ENCODE measurements around the gene SMAD5.

SMAD5 gene

DNA sequence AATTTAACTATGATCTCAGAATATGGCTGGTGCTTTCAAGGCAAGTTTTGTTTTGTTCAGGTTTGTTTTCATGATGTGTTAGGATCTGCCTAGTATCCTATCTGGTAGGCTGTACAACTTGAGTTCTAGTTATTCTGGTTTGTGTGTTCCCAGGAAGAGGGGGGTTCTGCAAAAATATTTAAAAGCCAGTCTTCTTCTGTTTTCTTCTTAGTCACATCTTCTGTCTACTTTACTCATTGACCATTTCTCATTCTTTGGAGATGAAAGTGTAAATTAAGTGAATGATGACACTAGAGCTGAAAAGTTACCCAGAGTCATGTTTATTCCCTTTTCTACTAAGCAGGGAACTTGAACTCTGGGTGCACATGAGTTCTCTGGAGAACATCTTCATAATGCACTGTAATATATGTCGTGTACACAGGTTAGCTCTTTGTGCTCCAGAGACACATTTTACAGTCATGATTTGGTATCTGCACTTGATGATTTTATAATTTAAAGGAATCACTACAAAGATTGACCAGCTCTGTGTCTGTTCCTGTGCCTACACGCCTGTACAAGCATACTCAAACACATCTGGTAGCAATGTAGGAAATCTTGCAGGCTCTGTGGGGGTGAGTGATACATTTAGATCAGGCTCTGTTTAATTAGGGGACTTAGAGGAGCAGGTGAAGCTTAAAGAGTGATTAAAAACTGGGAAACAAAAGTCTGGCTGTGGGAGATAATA, 5.0 kb downstream of the SMAD5 start:
- Histone ChIP-seq H2AFZ (ENCODE audit: low read length) (no peak overlapping the region), H4K20me1 (ENCODE audit: insufficient read depth, low read length) (no peaks in the 10 kb centered on the region), H3K4me1 (ENCODE audit: insufficient read depth, low read length, severe bottlenecking) (peaks cover 22% of the 10 kb centered on the region), H3K9me2 (ENCODE audit: low read depth, low read length) (no peaks in the 10 kb centered on the region), H3K9me3 (ENCODE audit: low read length) (no peaks in the 10 kb centered on the region), H3K79me2 (ENCODE audit: insufficient read depth, low read length) (peaks cover 95% of the 10 kb centered on the region), H3K27ac (ENCODE audit: low read depth, low read length, poor library complexity, severe bottlenecking) (no peak overlapping the region), H3K36me3 (ENCODE audit: insufficient read depth, low read length) (peaks cover 15% of the 10 kb centered on the region), H3K4me3 (ENCODE audit: low read depth, low read length, poor library complexity, severe bottlenecking) (no peak overlapping the region), H3K27me3 (ENCODE audit: insufficient read depth, low read length) (no peaks in the 10 kb centered on the region), H3F3A (ENCODE audit: insufficient read depth, low read length) (no peaks in the 10 kb centered on the region), H3K9ac (ENCODE audit: low read length) (no peak overlapping the region), H3K4me2 (ENCODE audit: low read length) (no peak overlapping the region)
- TF ChIP-seq, protein P1, sequence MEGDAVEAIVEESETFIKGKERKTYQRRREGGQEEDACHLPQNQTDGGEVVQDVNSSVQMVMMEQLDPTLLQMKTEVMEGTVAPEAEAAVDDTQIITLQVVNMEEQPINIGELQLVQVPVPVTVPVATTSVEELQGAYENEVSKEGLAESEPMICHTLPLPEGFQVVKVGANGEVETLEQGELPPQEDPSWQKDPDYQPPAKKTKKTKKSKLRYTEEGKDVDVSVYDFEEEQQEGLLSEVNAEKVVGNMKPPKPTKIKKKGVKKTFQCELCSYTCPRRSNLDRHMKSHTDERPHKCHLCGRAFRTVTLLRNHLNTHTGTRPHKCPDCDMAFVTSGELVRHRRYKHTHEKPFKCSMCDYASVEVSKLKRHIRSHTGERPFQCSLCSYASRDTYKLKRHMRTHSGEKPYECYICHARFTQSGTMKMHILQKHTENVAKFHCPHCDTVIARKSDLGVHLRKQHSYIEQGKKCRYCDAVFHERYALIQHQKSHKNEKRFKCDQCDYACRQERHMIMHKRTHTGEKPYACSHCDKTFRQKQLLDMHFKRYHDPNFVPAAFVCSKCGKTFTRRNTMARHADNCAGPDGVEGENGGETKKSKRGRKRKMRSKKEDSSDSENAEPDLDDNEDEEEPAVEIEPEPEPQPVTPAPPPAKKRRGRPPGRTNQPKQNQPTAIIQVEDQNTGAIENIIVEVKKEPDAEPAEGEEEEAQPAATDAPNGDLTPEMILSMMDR (IDR thresholded peaks at IDR 0.05; ENCODE audit: low read length): no peak
- no peak for TF ChIP-seq EZH2 (IDR thresholded peaks at IDR 0.05; ENCODE audit: borderline replicate concordance, low read length)

DNA sequence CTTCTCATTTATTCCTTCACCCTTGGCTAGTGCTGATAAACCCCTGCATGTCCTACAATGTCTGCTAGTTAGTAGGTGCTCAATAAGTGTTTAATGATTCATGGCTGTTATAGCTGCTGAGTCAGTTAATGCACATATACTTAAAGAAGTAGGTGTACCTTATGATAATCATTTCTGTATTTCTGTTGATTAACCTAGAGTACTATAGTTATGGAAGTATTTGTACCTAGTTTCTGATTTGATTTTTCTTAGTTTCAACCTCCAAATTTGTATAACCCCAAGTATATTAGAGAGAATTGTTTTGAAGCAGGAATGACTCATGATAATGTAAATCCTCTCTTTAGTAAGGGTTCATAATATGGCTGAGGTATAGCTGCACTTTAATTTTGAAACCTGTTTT, 8.9 kb downstream of the SMAD5 start:
- no peak overlapping the region for H2AFZ ChIP-seq (ENCODE audit: low read length)
- peaks cover 9% of the 10 kb centered on the region for H3K36me3 ChIP-seq (ENCODE audit: insufficient read depth, low read length)
- peaks cover 17% of the 10 kb centered on the region for H3K4me1 ChIP-seq (ENCODE audit: insufficient read depth, low read length, severe bottlenecking)
- no peak overlapping the region for H3K4me3 ChIP-seq (ENCODE audit: low read depth, low read length, poor library complexity, severe bottlenecking)
- no peak overlapping the region for H3K9ac ChIP-seq (ENCODE audit: low read length)
- H3K9me2 ChIP-seq (ENCODE audit: low read depth, low read length): no peaks in the 10 kb centered on the region
- H3K9me3 ChIP-seq (ENCODE audit: low read length): no peaks in the 10 kb centered on the region
- no peaks in the 10 kb centered on the region for H3F3A ChIP-seq (ENCODE audit: insufficient read depth, low read length)
- no peak overlapping the region for H3K27ac ChIP-seq (ENCODE audit: low read depth, low read length, poor library complexity, severe bottlenecking)
- TF ChIP-seq, protein P1 (IDR thresholded peaks at IDR 0.05; ENCODE audit: low read length): no peak
- TF ChIP-seq EZH2 (IDR thresholded peaks at IDR 0.05; ENCODE audit: borderline replicate concordance, low read length): no peak
- no peaks in the 10 kb centered on the region for H3K27me3 ChIP-seq (ENCODE audit: insufficient read depth, low read length)
- 0 out of 2 replicates have a peak, but pooled peaks cover 2% of the 10 kb centered on the region for H4K20me1 ChIP-seq (ENCODE audit: insufficient read depth, low read length)
- no peak overlapping the region for H3K4me2 ChIP-seq (ENCODE audit: low read length)
- H3K79me2 ChIP-seq (ENCODE audit: insufficient read depth, low read length): peaks cover 100% of the 10 kb centered on the region

DNA sequence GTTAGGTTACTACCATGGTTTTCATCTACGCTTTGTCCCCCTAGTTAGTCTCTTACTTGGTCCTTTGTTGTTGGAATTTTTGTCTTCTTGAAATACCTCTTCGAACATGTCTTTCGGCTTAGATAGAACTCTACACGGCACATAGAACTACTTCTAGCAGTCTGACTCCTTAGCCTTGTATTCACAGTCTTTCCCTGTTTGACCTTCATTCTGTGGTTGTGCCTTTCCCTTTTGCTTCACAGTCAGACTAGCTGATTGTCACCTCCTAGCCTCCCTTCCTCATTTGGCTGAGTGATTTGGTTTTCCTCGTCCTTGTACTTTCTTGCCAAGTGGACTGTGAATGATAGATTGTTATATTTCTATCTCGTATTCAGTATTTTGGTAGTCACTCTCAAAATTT, 10.7 kb downstream of the SMAD5 start:
- no peak overlapping the region for H3K4me2 ChIP-seq (ENCODE audit: low read length)
- H3K9me2 ChIP-seq (ENCODE audit: low read depth, low read length): no peaks in the 10 kb centered on the region
- no peaks in the 10 kb centered on the region for H3K27me3 ChIP-seq (ENCODE audit: insufficient read depth, low read length)
- no peak overlapping the region for H3K27ac ChIP-seq (ENCODE audit: low read depth, low read length, poor library complexity, severe bottlenecking)
- H3K79me2 ChIP-seq (ENCODE audit: insufficient read depth, low read length): peaks cover 100% of the 10 kb centered on the region
- no peak overlapping the region for H3K4me3 ChIP-seq (ENCODE audit: low read depth, low read length, poor library complexity, severe bottlenecking)
- no peak overlapping the region for H3K9ac ChIP-seq (ENCODE audit: low read length)
- peaks cover 12% of the 10 kb centered on the region for H3K4me1 ChIP-seq (ENCODE audit: insufficient read depth, low read length, severe bottlenecking)
- H3K9me3 ChIP-seq (ENCODE audit: low read length): no peaks in the 10 kb centered on the region
- H3K36me3 ChIP-seq (ENCODE audit: insufficient read depth, low read length): peaks cover 7% of the 10 kb centered on the region; the same call in 1 of the 2 replicates
- H4K20me1 ChIP-seq (ENCODE audit: insufficient read depth, low read length): 0 out of 2 replicates have a peak, but pooled peaks cover 5% of the 10 kb centered on the region
- no peak overlapping the region for H2AFZ ChIP-seq (ENCODE audit: low read length)
- no peaks in the 10 kb centered on the region for H3F3A ChIP-seq (ENCODE audit: insufficient read depth, low read length)
- TF ChIP-seq EZH2 (IDR thresholded peaks at IDR 0.05; ENCODE audit: borderline replicate concordance, low read length): no peak
- TF ChIP-seq, protein P1 (IDR thresholded peaks at IDR 0.05; ENCODE audit: low read length): no peak
